Limb (tissue), 2 donors: ENCODE measurements around the gene ZNF236.
A peak's percentile ranks its signal among the peaks of the same experiment; 100 is the strongest.
"Not testable (repeated sequence)": the region's sequence is repeated elsewhere in the genome, so short reads cannot be mapped to it uniquely, and the experiment has no call there.

Experiments
- DNase-seq, 2 donors: peaks; one replicate each; pipeline ENCODE4 v3.0.0-alpha.2; 2016; ENCODE audit errors: extremely low spot score in 2 of 2

Gene ZNF236

DNA sequence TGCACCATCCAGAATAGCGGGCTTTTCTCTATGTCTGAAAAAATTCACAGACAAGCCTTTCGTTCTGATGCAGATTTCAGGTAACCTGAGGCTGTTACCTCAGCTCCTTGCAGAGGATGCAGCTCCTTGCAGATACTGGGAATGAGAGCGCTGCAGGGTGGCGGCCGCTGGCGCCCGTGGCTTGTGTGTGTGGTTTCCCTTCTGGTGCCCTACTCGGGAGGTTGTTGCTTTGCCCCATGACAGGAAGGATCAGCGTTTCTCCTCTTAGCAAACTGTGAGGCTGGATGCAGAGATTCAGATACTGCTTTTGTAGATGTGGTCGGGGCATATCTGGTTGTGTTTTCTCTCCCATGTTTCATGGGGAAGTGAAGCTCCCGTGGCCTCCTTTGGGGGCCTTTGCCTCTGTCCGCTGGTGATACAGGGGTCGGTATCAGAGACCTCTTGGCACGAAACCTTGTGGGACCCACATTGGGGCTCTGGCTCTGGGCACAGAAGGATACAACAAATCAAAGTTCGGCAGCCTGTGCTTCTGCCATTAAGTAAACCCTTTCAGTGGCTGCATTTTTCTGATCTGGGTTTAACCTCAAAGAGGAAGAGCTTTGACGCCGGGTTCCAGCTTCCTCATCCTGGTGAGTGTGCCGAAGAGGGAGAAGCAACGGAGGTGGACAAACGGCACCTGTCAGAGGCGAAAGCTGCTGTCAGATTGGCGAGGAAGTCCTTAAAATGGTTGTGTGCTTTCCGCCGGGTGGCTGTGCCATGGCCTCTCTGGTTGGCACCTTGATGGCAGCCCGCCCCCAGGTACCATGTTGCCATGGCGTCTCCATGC lies 182.4 kb downstream of the ZNF236 start:
- peak in 1 of 2 donors; percentile 20 for DNase-seq

- DNase-seq, result no peak
These were observed 183.4 kb downstream of the ZNF236 start for GRCh38 chr18:77005651-77006195.

DNA sequence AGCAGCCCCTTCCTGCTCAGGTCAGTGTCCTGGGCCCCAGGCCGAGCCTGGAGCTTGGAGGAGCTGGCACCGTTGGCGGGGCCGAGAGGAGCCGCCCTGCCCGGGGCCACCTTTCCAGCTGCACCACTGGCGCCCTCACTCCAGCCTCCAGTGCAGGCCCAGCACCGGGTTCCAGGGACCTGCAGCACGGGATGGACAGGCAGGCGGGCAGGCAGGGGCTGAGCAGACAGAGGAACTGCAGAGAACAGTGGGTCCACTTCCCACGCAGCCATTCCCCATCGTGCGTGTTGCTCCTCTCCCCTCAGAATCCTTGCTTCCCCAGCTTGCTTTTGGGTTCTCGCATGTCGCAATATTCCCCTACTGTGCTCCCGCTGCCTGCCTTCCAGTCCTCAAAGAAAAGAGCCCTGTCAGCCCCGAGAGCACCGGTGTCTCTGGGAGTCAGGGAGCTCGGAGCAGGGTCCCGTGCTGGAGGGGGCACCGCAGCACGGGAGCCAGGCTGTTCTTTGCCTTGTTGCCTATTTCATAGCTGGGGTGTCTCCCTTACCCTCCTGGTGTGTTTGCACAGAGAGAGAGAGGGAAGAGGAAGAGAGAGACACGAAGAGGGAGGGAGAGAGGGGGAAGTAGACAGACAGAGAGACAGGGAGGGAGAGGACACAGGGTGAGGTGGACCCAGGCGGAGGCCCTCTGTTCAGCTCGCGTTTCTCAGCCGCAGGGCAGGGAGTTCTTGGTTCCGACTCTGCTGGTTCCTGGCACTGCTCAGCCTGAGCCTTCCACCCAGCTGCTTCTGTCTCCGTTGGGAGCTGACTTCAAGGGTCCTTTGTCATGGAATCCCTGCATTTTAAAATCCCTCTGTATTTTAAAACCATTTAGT lies 184.2 kb downstream of the ZNF236 start:
- DNase-seq, result no peak

DNA sequence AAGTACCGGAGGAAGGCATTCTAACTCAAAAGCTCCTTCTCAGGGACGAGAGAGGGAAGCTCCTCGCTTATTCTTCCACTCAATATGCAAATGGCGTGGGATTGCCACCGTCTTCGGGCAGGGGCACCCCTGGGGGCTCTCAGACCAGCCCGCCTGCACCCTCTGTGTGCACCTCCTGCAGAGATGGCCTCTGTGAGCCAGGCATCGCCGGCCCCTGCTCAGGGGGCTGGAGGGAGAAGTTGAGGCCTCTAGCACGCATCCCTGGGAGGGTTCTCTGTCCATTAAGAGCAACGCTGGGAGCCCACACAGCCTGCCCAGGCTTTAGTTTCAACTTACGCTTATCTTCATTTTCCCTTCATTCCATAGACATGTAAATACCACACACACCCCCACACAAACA lies 184.9 kb downstream of the ZNF236 start:
- no peak for DNase-seq

DNA sequence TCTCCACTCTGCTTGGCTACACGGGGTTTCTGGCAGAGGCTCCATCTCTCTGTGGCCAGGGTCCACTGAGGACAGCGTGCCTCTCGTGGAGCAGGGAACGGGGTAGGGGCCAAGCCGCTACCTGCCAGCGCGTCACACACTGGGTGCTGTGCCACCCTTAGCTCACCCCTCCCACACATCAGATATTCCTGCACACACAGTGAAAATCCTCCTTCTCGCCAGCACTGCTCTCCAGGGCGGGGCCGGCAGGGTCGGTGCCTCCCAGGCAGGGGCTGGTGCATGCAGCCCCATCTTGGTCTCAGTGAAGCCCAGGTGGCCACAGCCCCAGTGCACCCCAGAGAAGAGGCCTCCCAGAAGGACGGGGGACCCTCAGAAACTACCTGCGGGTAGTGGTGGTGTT lies 185.6 kb downstream of the ZNF236 start:
- no peak for DNase-seq

GRCh38 chr18:77008576-77009315 lies 186.4 kb downstream of the ZNF236 start:
- DNase-seq, result no peak

GRCh38 chr18:77009675-77010074 lies 187.3 kb downstream of the ZNF236 start:
- DNase-seq, result no peak

DNA sequence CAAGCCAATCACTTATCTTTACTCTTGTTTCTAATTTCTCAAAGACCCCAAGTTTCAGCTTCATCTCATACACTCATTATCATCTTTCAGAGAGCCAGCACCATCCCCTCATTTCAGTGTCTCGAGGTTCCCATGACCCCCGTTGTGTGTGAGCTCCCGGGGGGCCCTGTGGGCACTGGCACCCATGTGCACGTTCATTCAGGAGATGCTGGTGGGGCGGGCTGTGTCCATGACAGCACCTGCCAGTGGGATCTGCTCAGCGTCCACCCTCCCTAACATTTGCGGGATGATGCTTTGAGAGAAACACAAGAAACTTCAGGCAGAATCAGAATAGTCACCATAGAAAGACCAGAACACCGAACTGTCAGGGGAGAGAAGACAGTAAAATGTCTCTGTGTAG lies 189.8 kb downstream of the ZNF236 start:
- DNase-seq, result no peak

- no peak for DNase-seq
These were observed 190.6 kb downstream of the ZNF236 start for GRCh38 chr18:77012806-77013541.

- no peak for DNase-seq
These were observed 191.6 kb downstream of the ZNF236 start for GRCh38 chr18:77013811-77014521.

GRCh38 chr18:77014538-77014937 lies 192.2 kb downstream of the ZNF236 start:
- no peak for DNase-seq

GRCh38 chr18:77015169-77015568 lies 192.8 kb downstream of the ZNF236 start:
- DNase-seq, result no peak

- DNase-seq, result no peak
These were observed 193.7 kb downstream of the ZNF236 start for GRCh38 chr18:77015771-77016710.

GRCh38 chr18:77016936-77017335 lies 194.6 kb downstream of the ZNF236 start:
- no peak for DNase-seq

GRCh38 chr18:77017355-77017754 lies 195.0 kb downstream of the ZNF236 start:
- no peak for DNase-seq

DNA sequence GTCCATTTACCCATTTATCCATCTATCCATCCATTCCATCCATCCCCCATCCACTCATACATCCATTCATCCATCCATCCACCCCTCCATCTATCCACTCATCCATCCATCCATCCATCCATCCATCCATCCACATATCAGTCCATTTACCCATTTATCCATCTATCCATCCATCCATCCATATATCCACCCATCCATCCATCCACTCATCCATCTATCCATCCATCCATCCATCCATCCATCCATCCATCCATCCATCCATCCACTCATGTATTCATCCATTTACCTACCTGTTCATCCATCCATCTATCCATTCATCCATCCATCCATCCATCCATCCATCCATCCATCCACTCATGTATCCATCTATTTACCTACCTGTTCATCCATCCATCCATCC lies 196.3 kb downstream of the ZNF236 start:
- not testable (repeated sequence) for DNase-seq

DNA sequence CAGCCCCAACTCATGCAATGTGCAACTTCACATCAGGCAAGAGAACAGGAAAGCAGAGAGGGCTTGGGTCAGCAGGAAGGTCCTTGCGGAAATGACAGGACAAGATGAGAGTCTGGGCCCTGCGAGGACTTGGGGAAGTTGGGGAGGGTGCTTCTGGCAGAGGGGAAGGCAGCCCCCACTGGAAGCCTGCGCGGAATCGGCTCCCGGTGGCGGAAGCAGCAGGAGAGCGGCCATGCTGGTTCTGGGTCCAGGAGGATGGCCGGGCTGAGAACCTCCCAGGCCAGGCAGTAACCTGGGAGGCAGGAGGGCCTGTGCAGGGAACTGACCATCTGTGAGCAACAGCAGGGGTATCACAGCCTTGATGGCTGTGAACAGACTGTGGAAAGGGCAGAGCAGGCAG lies 197.3 kb downstream of the ZNF236 start:
- DNase-seq, result no peak
